LNCAP (cell line): ENCODE measurements around the gene SLC6A6.

Experiments used
- TF ChIP-seq, protein P1 (sequence below): fragments of 450-650 bp; IDR thresholded peaks from 2 replicates; pipeline ENCODE4 v1.5.1; 2017; ENCODE audit warnings: mild to moderate bottlenecking

The SLC6A6 gene

DNA sequence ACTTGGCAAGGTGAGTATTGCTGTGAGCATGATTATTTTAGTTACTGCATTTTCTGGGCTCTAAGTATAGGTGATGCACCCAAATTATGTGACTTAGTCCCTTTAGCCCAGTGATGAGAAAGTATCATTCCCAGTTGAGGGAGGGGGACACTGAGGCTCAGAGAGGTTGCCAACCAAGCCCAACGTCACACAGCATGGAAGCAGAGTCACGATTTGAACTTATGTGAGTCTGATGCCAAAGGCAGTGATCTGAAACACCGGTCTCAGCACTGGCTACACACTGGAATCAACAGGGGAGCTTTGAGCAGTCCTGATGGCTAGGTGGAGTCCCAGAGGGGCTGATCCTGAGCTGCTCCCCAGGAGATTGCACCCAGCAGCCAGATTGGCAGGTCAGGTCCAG lies 39.5 kb upstream of the SLC6A6 start:
- TF ChIP-seq, protein P1, sequence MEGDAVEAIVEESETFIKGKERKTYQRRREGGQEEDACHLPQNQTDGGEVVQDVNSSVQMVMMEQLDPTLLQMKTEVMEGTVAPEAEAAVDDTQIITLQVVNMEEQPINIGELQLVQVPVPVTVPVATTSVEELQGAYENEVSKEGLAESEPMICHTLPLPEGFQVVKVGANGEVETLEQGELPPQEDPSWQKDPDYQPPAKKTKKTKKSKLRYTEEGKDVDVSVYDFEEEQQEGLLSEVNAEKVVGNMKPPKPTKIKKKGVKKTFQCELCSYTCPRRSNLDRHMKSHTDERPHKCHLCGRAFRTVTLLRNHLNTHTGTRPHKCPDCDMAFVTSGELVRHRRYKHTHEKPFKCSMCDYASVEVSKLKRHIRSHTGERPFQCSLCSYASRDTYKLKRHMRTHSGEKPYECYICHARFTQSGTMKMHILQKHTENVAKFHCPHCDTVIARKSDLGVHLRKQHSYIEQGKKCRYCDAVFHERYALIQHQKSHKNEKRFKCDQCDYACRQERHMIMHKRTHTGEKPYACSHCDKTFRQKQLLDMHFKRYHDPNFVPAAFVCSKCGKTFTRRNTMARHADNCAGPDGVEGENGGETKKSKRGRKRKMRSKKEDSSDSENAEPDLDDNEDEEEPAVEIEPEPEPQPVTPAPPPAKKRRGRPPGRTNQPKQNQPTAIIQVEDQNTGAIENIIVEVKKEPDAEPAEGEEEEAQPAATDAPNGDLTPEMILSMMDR = no peak

DNA sequence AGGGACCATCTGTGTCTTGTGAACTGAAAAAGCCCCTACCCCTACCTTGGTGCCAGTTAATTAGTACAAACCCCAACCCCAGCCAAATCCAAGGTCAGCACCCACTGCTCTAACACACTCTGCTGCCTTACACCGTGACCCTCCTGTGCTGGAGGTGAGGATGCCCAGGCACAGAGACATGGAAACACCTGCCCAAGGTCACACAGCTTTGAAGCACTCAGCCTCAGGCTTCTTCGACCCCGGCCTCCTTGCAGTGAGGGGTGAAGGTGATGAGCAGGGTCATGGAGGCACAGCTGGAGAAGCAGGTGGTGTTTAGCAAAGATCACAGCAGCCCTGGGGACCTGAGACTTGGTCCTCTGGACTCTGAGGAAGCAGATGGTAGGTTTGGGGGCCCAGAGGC lies 39.0 kb upstream of the SLC6A6 start:
- TF ChIP-seq, protein P1 = no peak

DNA sequence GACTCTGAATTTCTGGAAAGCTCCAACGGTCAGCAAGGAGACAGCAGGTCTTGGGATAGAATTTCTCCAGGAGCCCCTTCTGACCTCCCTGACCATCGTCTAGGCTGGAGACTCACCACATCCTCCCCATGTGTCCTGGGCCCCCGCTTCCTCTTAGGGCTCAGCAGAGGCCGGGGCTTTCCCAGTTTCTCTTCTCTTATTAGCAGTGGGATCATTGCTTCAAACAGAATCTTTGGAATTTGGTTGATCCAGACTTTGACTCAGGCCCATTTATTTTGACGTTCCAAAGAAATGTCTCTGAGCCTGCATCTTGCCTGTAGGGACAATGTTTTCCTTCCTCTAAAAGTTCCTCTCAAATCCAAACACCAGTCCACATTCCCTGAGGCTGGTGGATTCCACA lies 38.4 kb upstream of the SLC6A6 start:
- TF ChIP-seq, protein P1 = no peak

DNA sequence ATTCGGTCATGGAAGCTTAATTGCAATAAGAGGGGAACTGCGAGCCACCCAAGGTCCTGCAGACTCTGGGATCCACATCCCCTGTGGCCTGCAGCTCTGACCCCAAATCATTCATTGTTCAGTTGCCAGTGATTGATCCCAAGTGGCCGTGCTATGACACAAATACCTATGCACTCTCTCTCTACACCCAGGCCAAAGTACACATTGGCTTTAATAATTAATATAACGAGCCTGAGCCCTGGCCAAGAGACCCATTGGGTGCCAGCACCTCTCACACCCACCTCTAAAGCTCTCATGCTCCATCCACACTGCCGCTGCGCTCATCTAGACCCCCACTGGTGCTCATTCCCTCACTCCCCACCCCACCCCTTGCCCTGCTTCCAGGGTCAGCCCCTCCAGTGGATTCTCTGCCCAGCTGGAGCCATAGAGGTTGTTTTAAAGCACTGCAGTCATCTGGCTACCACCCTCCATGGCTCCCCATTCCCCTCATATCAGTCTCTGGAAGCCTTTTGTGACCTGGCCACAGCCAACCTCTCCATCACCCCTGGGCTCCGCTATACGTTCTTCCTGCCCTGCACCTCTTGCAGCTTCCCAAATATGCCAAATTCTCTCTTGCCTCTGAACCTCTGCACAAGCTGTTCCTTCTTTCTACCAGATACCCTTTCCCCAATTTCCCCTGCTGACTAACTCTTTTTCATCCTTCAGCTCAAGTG lies 37.7 kb upstream of the SLC6A6 start:
- TF ChIP-seq, protein P1 = no peak

DNA sequence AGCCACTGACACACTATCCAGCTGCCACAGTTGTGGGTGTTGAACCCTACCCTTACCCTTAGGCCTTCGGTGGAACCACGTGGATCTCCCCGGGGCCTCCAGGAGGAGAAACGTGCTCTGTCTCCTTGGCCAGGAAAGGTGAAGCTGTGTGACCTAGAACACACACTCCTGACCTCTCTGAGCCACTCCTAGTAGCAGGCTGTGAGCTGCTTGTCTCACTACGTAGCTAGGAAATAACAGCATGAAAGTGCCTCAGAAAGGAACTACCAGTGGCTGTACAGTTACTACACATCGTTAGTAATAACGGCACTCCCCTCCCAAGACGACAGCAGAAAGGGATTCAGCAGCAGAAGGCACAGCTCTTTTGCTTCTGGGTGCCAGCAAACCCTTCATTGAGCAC lies 36.2 kb upstream of the SLC6A6 start:
- TF ChIP-seq, protein P1 = no peak

DNA sequence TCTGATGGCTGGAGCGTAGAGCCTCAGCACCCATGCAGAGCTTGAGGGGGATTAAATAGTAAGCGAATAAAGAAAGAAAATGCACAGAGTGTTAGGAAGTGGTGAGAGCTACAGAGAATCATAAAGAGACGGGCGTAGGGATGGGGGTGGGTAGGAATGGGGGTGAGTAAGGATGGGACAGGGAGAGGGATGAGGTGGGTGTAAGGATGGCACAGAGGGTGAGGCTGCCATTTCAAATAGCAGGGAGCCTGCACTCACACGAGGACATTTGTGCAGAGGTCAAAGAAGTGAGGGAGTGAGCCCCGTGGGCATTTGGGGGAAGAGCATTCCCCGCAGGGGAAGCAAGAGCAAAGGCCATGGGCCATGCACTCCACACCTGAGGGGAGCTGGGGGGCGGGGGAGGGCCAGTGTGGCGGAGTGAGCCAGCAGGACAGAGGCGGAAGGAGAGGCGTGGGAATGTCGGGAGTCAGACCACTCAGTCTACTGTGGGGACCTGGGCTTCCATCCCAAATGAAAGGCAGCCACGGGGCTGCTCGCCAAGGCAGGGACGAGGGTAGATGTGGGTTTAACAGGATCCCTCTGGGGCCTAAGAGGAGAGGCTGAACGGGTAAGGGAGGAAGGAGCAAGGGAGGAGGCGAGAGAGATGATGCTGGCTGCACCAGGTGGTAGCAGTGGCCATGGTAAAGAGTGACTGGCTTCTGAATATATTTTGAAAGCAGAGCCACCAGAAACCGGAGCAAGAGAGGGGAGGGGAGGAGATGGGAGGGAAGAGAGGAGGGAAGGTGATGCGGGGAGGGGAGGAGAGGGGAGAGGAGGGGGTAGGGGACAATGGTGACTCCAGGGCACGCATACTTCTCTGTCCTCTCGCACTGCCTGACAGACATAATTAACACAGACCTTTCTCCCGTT lies 35.2 kb upstream of the SLC6A6 start:
- TF ChIP-seq, protein P1 = no peak

DNA sequence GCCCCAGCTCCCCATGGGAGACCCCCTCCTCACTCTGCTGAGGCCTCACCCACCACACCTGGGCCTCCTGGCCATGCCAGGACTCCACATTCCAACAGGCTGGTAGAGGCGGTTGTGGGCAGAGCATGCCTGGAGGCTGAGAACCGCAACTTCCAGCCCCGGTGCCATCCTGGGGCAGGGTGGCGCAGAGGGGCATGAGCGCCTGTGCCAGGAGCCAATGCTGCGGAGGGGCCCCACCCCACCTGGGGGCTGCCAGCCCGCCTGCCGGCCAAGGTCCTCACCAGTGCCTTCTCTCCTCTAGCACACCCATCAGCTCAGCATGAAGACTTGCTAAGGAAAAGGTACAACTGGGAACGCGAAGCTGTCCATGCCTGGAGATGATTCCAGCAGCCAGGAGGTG lies 34.3 kb upstream of the SLC6A6 start:
- TF ChIP-seq, protein P1 = no peak
